Brain microvascular endothelial cell (primary cell): Measurements from ENCODE around the gene ATG2A.
A peak's percentile ranks its signal among the peaks of the same experiment; 100 is the strongest.

Source experiments
- DNase-seq: peaks from one replicate; pipeline ENCODE4 v3.0.0-alpha.2; 2020
- H3K27ac ChIP-seq: fragments of 250-450 bp; sonication (Bioruptor Pico); 2 replicates; pipeline ENCODE4 v1.5.1; 2020; ENCODE audit warnings: mild to moderate bottlenecking, moderate library complexity
- H3K27me3 ChIP-seq: fragments of 250-450 bp; sonication (Bioruptor Pico); replicated peaks from 2 replicates; pipeline ENCODE4 v1.5.1; 2020; ENCODE audit warnings: mild to moderate bottlenecking
- H3K36me3 ChIP-seq: fragments of 250-450 bp; sonication (Bioruptor Pico); replicated peaks from 2 replicates; pipeline ENCODE4 v1.5.1; 2020; ENCODE audit warnings: mild to moderate bottlenecking
- H3K4me3 ChIP-seq: 2 replicates; pipeline ENCODE4 v1.5.1; 2011; ENCODE audit warnings: low read depth, mild to moderate bottlenecking, control low read depth, low read length, moderate library complexity
- CTCF ChIP-seq: IDR thresholded peaks from 2 replicates; pipeline ENCODE4 v1.5.1; 2011; ENCODE audit warnings: low read depth, mild to moderate bottlenecking, moderate library complexity, low read length, control low read depth, inconsistent platforms; ENCODE audit errors: missing control alignments
- in situ Hi-C: cut with HindIII; loops from 2 replicates; pipeline ENCODE4 v1.10.0; 2017; ENCODE audit warnings: low sequenced_read_pairs, low pct_ligation_motif_present

Gene ATG2A

GRCh38 chr11:64882243-64882642 lies 34.8 kb downstream of the ATG2A start:
- Histone ChIP-seq H3K27ac (no peak overlapping the region), H3K36me3 (no peaks in the 10 kb centered on the region), H3K27me3 (no peaks in the 10 kb centered on the region), H3K4me3 (no peak overlapping the region)
- no peak for TF ChIP-seq CTCF
- in situ Hi-C loops: no loop called here
- no peak for DNase-seq

GRCh38 chr11:64881476-64881875 lies 35.5 kb downstream of the ATG2A start:
- Histone ChIP-seq H3K27ac (no peak overlapping the region), H3K27me3 (no peaks in the 10 kb centered on the region), H3K4me3 (no peak overlapping the region), H3K36me3 (no peaks in the 10 kb centered on the region)
- no peak for TF ChIP-seq CTCF
- no peak for DNase-seq
- in situ Hi-C loops: no loop called here

GRCh38 chr11:64880240-64881001 lies 36.6 kb downstream of the ATG2A start:
- in situ Hi-C loops: no loop called here
- Histone ChIP-seq H3K27me3 (no peaks in the 10 kb centered on the region), H3K27ac (no peak overlapping the region), H3K36me3 (no peaks in the 10 kb centered on the region), H3K4me3 (no peak overlapping the region)
- TF ChIP-seq CTCF: no peak
- DNase-seq: no peak

GRCh38 chr11:64879244-64879900 lies 37.6 kb downstream of the ATG2A start:
- in situ Hi-C loops: no loop called here

GRCh38 chr11:64878494-64879243 lies 38.3 kb downstream of the ATG2A start, which contains the start of gene EHD1:
EHD1 (minus strand) TSS chr11:64878621; CDS start chr11:64878464, 157 bp downstream.
- H3K36me3 ChIP-seq: peaks cover 5% of the 10 kb centered on the region
- TF ChIP-seq CTCF: peak; percentile 63
- in situ Hi-C loops: no loop called here
- no peaks in the 10 kb centered on the region for H3K27me3 ChIP-seq
- peak within 1 kb of the TSS; percentile 78 for H3K27ac ChIP-seq
- H3K4me3 ChIP-seq: peak within 1 kb of the TSS; percentile 97
- peak; percentile 95 for DNase-seq

More at GRCh38 chr11:64879244-64879900, 37.6 kb downstream of the ATG2A start:
- no peak for TF ChIP-seq CTCF
- Histone ChIP-seq H3K4me3 (peak overlapping the region; percentile 72), H3K27ac (peak overlapping the region; percentile 78), H3K27me3 (no peaks in the 10 kb centered on the region), H3K36me3 (peaks cover 3% of the 10 kb centered on the region)
- DNase-seq: no peak
